ENCODE results near the gene SAP30BP.

SAP30BP gene

GRCh38 chr17:75664099-75664549, 3.0 kb upstream of the SAP30BP start:
- H3K27ac ChIP-seq (ENCODE audit: insufficient read depth in 1 of 2, low read depth in 1 of 2, low read length in 2 of 2, poor library complexity in 1 of 2, severe bottlenecking in 2 of 2), result no peak overlapping the region
- H3K9me3 ChIP-seq (ENCODE audit: control extremely low read depth in 1 of 5, control insufficient read depth in 4 of 5, insufficient read depth in 2 of 5, low read depth in 1 of 5, low read length in 4 of 5), result no peaks in the 10 kb centered on the region
- H3K27me3 ChIP-seq (replicated peaks in 2 of 5; ENCODE audit: control insufficient read depth in 4 of 5, insufficient read depth in 5 of 5, low read length in 4 of 5), result no peaks in the 10 kb centered on the region
- POLR2A ChIA-PET, result no interaction called here
- DNase-seq, result peak in 1 of 3 donors; percentile 49
- no CpG with 5 or more reads among the region's 3 CpGs for WGBS (ENCODE audit: insufficient coverage)
- peaks cover 10 to 45% (median 30%) of the 10 kb centered on the region in 4 experiments for H3K36me3 ChIP-seq (ENCODE audit: control insufficient read depth in 4 of 4, insufficient read depth in 4 of 4, low read length in 3 of 4)
- peaks cover 16 to 26% (median 21%) of the 10 kb centered on the region in 4 experiments for H3K4me1 ChIP-seq (ENCODE audit: control extremely low read depth in 1 of 4, control insufficient read depth in 4 of 4, insufficient read depth in 4 of 4, low read length in 3 of 4)
- no peak overlapping the region for H3K4me3 ChIP-seq (ENCODE audit: control insufficient read depth in 1 of 7, extremely low read depth in 1 of 7, insufficient read depth in 4 of 7, low read depth in 2 of 7, low read length in 6 of 7)
- CTCF ChIA-PET, result interaction anchor here (1.9 kb wide), 1 partner anchor 11 kb away, joined by 5 read pairs; no protein-coding TSS in a partner anchor

DNA sequence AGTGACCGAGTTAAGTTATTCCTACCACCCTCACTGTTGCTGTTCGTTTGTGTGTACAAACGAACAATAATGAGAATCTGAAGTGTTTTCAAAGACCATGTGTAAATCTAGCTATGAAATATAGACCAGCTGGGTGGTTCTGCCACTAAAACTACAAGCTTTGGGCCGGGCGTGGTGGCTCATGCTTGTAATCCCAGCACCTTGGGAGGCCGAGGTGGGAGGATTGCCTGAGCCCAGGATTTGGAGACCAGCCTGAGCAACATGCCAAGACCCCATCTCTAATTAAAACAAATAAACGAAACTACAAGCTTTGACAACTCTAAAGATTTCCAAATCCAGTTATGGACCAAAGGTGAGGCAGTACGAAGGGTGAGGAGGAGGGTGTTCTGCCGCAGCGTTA, 1.2 kb upstream of the SAP30BP start:
- no peaks in the 10 kb centered on the region for H3K27me3 ChIP-seq (replicated peaks in 2 of 5; ENCODE audit: control insufficient read depth in 4 of 5, insufficient read depth in 5 of 5, low read length in 4 of 5)
- CTCF ChIA-PET, result interaction anchor here (0.9 to 2.3 kb wide), 10 partner anchors 9 to 87 kb away, joined by 3 to 17 read pairs (median 7); no protein-coding TSS in a partner anchor
- POLR2A ChIA-PET, result no interaction called here
- DNase-seq, result no peak
- peak overlapping the region in 6 of 7 experiments; percentile 89 to 100 (median 100) for H3K4me3 ChIP-seq (ENCODE audit: control insufficient read depth in 1 of 7, extremely low read depth in 1 of 7, insufficient read depth in 4 of 7, low read depth in 2 of 7, low read length in 6 of 7)
- H3K4me1 ChIP-seq (ENCODE audit: control extremely low read depth in 1 of 4, control insufficient read depth in 4 of 4, insufficient read depth in 4 of 4, low read length in 3 of 4), result peaks cover 16 to 26% (median 21%) of the 10 kb centered on the region in 4 experiments
- 89% methylated on average over 6 of the region's 10 CpGs for WGBS (ENCODE audit: insufficient coverage)
- peaks cover 20 to 45% (median 35%) of the 10 kb centered on the region in 4 experiments for H3K36me3 ChIP-seq (ENCODE audit: control insufficient read depth in 4 of 4, insufficient read depth in 4 of 4, low read length in 3 of 4)
- H3K27ac ChIP-seq (ENCODE audit: insufficient read depth in 1 of 2, low read depth in 1 of 2, low read length in 2 of 2, poor library complexity in 1 of 2, severe bottlenecking in 2 of 2), result peak overlapping the region in 1 of 2 experiments; percentile 98
- H3K9me3 ChIP-seq (ENCODE audit: control extremely low read depth in 1 of 5, control insufficient read depth in 4 of 5, insufficient read depth in 2 of 5, low read depth in 1 of 5, low read length in 4 of 5), result no peaks in the 10 kb centered on the region

DNA sequence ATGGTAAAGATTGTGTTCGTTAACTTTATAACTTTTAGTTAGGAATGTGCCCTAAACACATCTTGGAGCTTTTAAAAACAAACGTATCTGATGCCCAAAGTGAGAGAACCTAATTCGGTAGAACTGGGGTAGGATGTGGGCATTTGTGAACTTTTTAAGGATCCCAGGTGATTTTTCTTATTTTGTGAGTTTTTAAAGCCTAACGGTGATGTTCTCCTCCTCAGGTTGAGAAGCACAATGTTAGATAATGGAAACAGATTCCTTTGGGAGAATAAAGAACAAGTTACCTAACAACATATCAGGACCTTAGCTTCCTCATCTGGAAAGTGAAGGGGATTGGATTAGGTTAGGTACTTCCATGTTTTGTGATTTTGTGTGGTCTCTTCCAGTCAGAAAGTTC, 687 bp downstream of the SAP30BP start:
- Histone ChIP-seq H3K4me1 (ENCODE audit: control extremely low read depth in 1 of 4, control insufficient read depth in 4 of 4, insufficient read depth in 4 of 4, low read length in 3 of 4) (peaks cover 16 to 26% (median 21%) of the 10 kb centered on the region in 4 experiments), H3K27me3 (replicated peaks in 2 of 5; ENCODE audit: control insufficient read depth in 4 of 5, insufficient read depth in 5 of 5, low read length in 4 of 5) (no peaks in the 10 kb centered on the region), H3K27ac (ENCODE audit: insufficient read depth in 1 of 2, low read depth in 1 of 2, low read length in 2 of 2, poor library complexity in 1 of 2, severe bottlenecking in 2 of 2) (peak overlapping the region; percentile 96 to 98), H3K4me3 (ENCODE audit: control insufficient read depth in 1 of 7, extremely low read depth in 1 of 7, insufficient read depth in 4 of 7, low read depth in 2 of 7, low read length in 6 of 7) (peak overlapping the region; percentile 89 to 100 (median 100)), H3K9me3 (ENCODE audit: control extremely low read depth in 1 of 5, control insufficient read depth in 4 of 5, insufficient read depth in 2 of 5, low read depth in 1 of 5, low read length in 4 of 5) (no peaks in the 10 kb centered on the region), H3K36me3 (ENCODE audit: control insufficient read depth in 4 of 4, insufficient read depth in 4 of 4, low read length in 3 of 4) (peaks cover 22 to 46% (median 35%) of the 10 kb centered on the region in 4 experiments)
- POLR2A ChIA-PET, result interaction anchor here (1.5 kb wide), 1 partner anchor 22 kb away, joined by 5 read pairs; a partner anchor contains a TSS
- 0% methylated on average over 1 of the region's 4 CpGs for WGBS (ENCODE audit: insufficient coverage)
- CTCF ChIA-PET, result interaction anchor here (1.0 to 2.3 kb wide), 8 partner anchors 11 to 86 kb away, joined by 3 to 17 read pairs (median 4); partner anchors contain the start of gene SMIM5
- DNase-seq, result no peak

DNA sequence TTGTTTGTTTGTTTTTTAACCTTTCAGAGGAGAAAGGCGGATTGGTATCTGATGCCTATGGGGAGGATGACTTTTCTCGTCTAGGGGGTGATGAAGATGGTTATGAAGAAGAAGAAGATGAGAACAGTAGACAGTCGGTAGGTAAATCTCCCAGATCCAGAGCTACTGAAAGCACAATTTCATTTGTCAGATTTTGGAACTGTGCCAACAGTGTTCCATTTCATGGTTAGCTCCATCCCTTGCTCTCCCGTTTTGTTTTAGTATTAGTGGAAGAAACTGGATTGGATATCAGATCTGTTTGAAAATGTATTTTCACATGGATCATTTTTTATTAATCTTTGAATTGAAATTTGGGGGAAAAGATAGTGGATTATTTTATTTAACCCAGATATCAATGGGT, 1.4 kb downstream of the SAP30BP start:
- no peaks in the 10 kb centered on the region for H3K27me3 ChIP-seq (replicated peaks in 2 of 5; ENCODE audit: control insufficient read depth in 4 of 5, insufficient read depth in 5 of 5, low read length in 4 of 5)
- H3K4me1 ChIP-seq (ENCODE audit: control extremely low read depth in 1 of 4, control insufficient read depth in 4 of 4, insufficient read depth in 4 of 4, low read length in 3 of 4), result peaks cover 16 to 26% (median 21%) of the 10 kb centered on the region in 4 experiments
- ChIA-PET CTCF (interaction anchor here (1.2 to 1.5 kb wide), 5 partner anchors 10 to 86 kb away, joined by 3 to 8 read pairs (median 3); partner anchors contain the start of gene SMIM5), POLR2A (no interaction called here)
- DNase-seq, result no peak
- peak overlapping the region in 1 of 2 experiments; percentile 98 for H3K27ac ChIP-seq (ENCODE audit: insufficient read depth in 1 of 2, low read depth in 1 of 2, low read length in 2 of 2, poor library complexity in 1 of 2, severe bottlenecking in 2 of 2)
- peak overlapping the region in 3 of 7 experiments; percentile 89 to 100 (median 100) for H3K4me3 ChIP-seq (ENCODE audit: control insufficient read depth in 1 of 7, extremely low read depth in 1 of 7, insufficient read depth in 4 of 7, low read depth in 2 of 7, low read length in 6 of 7)
- WGBS (ENCODE audit: insufficient coverage), result 83% methylated on average over 1 of the region's 4 CpGs
- H3K36me3 ChIP-seq (ENCODE audit: control insufficient read depth in 4 of 4, insufficient read depth in 4 of 4, low read length in 3 of 4), result peaks cover 23 to 52% (median 40%) of the 10 kb centered on the region in 4 experiments
- H3K9me3 ChIP-seq (ENCODE audit: control extremely low read depth in 1 of 5, control insufficient read depth in 4 of 5, insufficient read depth in 2 of 5, low read depth in 1 of 5, low read length in 4 of 5), result no peaks in the 10 kb centered on the region

DNA sequence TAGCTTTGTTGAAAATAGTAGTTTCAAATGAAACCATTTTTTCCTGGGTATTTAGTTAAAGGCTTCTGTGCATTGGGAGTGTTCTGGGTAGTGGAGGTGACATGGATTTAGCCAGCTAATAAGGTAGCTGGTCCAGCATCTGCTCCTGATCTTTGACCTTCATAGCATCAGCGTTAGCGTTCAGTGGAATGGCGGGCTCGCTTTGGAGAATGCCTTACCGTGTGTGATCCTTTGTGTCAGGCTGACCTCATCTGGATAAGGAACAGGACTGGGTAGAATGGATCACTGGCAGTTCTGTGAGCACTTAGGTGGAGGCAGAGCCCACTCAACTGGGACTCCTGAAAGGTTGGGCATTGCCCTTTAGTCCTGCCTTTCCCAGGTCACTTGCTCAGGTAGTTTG, 3.7 kb downstream of the SAP30BP start:
- no peak for DNase-seq
- CTCF ChIA-PET, result interaction anchor here (0.6 to 16.4 kb wide), 16 partner anchors 9 to 152 kb away, joined by 3 to 257 read pairs (median 4); no protein-coding TSS in a partner anchor
- H3K36me3 ChIP-seq (ENCODE audit: control insufficient read depth in 4 of 4, insufficient read depth in 4 of 4, low read length in 3 of 4), result peaks cover 24 to 53% (median 43%) of the 10 kb centered on the region in 4 experiments
- POLR2A ChIA-PET, result no interaction called here
- H3K9me3 ChIP-seq (ENCODE audit: control extremely low read depth in 1 of 5, control insufficient read depth in 4 of 5, insufficient read depth in 2 of 5, low read depth in 1 of 5, low read length in 4 of 5), result no peaks in the 10 kb centered on the region
- peaks cover 15 to 23% (median 18%) of the 10 kb centered on the region in 4 experiments for H3K4me1 ChIP-seq (ENCODE audit: control extremely low read depth in 1 of 4, control insufficient read depth in 4 of 4, insufficient read depth in 4 of 4, low read length in 3 of 4)
- H3K27me3 ChIP-seq (replicated peaks in 2 of 5; ENCODE audit: control insufficient read depth in 4 of 5, insufficient read depth in 5 of 5, low read length in 4 of 5), result no peaks in the 10 kb centered on the region
- no peak overlapping the region for H3K27ac ChIP-seq (ENCODE audit: insufficient read depth in 1 of 2, low read depth in 1 of 2, low read length in 2 of 2, poor library complexity in 1 of 2, severe bottlenecking in 2 of 2)
- 100% methylated on average over 3 of the region's 5 CpGs for WGBS (ENCODE audit: insufficient coverage)
- no peak overlapping the region for H3K4me3 ChIP-seq (ENCODE audit: control insufficient read depth in 1 of 7, extremely low read depth in 1 of 7, insufficient read depth in 4 of 7, low read depth in 2 of 7, low read length in 6 of 7)

DNA sequence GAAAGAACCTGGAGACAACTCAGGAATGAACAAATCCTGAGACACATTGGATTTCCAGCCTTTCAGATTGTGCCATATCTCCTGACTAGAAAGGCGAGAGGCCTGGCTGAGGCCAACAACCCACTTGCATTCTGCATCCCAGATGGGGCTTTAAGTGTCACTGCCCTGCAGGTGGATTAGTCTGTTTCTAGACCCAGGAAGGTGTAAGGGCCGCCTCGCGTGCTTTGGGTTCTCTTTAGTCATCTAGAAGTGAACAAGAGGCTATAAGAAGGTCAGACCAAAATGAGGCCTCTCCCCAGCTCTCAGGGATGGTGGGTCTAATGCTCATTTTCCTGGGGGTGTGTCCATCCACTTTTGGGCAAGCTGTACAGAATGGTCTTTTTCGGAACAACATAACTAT, 4.9 kb downstream of the SAP30BP start:
- ChIA-PET POLR2A (no interaction called here), CTCF (interaction anchor here (0.6 to 16.4 kb wide), 13 partner anchors 9 to 166 kb away, joined by 3 to 257 read pairs (median 5); partner anchors contain the start of gene SMIM5)
- Histone ChIP-seq H3K4me3 (ENCODE audit: control insufficient read depth in 1 of 7, extremely low read depth in 1 of 7, insufficient read depth in 4 of 7, low read depth in 2 of 7, low read length in 6 of 7) (no peak overlapping the region), H3K27ac (ENCODE audit: insufficient read depth in 1 of 2, low read depth in 1 of 2, low read length in 2 of 2, poor library complexity in 1 of 2, severe bottlenecking in 2 of 2) (no peak overlapping the region), H3K4me1 (ENCODE audit: control extremely low read depth in 1 of 4, control insufficient read depth in 4 of 4, insufficient read depth in 4 of 4, low read length in 3 of 4) (peaks cover 6 to 15% (median 10%) of the 10 kb centered on the region in 4 experiments), H3K27me3 (replicated peaks in 2 of 5; ENCODE audit: control insufficient read depth in 4 of 5, insufficient read depth in 5 of 5, low read length in 4 of 5) (no peaks in the 10 kb centered on the region), H3K36me3 (ENCODE audit: control insufficient read depth in 4 of 4, insufficient read depth in 4 of 4, low read length in 3 of 4) (peaks cover 26 to 56% (median 44%) of the 10 kb centered on the region in 4 experiments), H3K9me3 (ENCODE audit: control extremely low read depth in 1 of 5, control insufficient read depth in 4 of 5, insufficient read depth in 2 of 5, low read depth in 1 of 5, low read length in 4 of 5) (no peaks in the 10 kb centered on the region)
- DNase-seq, result no peak
- WGBS (ENCODE audit: insufficient coverage), result 100% methylated on average over 4 of the region's 5 CpGs

DNA sequence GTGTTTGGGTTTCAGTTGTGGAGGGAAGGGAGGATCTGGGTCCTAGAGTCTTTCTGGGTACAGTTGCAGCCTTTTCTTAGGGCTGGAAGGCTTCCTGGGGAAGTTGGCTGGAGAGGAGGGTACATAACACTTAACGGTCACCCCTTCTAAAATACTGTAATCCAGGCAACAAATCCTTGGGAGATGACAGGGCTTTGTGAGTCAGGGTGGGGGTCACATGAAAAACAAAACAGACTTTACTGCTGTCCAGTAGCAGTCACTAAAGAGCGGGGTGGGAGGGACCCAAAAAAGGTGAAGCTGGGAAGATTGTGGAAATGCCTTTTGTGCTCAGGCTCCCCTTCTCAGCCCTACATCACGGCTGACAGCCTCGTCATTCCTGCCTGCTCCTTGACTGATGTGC, 6.3 kb downstream of the SAP30BP start:
- Histone ChIP-seq H3K36me3 (ENCODE audit: control insufficient read depth in 4 of 4, insufficient read depth in 4 of 4, low read length in 3 of 4) (peaks cover 28 to 59% (median 51%) of the 10 kb centered on the region in 4 experiments), H3K9me3 (ENCODE audit: control extremely low read depth in 1 of 5, control insufficient read depth in 4 of 5, insufficient read depth in 2 of 5, low read depth in 1 of 5, low read length in 4 of 5) (no peaks in the 10 kb centered on the region), H3K27ac (ENCODE audit: insufficient read depth in 1 of 2, low read depth in 1 of 2, low read length in 2 of 2, poor library complexity in 1 of 2, severe bottlenecking in 2 of 2) (no peak overlapping the region), H3K27me3 (replicated peaks in 2 of 5; ENCODE audit: control insufficient read depth in 4 of 5, insufficient read depth in 5 of 5, low read length in 4 of 5) (no peaks in the 10 kb centered on the region), H3K4me3 (ENCODE audit: control insufficient read depth in 1 of 7, extremely low read depth in 1 of 7, insufficient read depth in 4 of 7, low read depth in 2 of 7, low read length in 6 of 7) (no peak overlapping the region), H3K4me1 (ENCODE audit: control extremely low read depth in 1 of 4, control insufficient read depth in 4 of 4, insufficient read depth in 4 of 4, low read length in 3 of 4) (peaks cover 0 to 4% (median under 1%) of the 10 kb centered on the region in 4 experiments)
- 100% methylated on average over 1 of the region's 4 CpGs for WGBS (ENCODE audit: insufficient coverage)
- ChIA-PET POLR2A (interaction anchor here (0.6 to 1.0 kb wide), 2 partner anchors 75 to 107 kb away, joined by 3 to 4 read pairs; no protein-coding TSS in a partner anchor), CTCF (interaction anchor here (1.2 to 16.4 kb wide), 14 partner anchors 10 to 80 kb away, joined by 3 to 257 read pairs (median 4); partner anchors contain the start of gene SMIM5)
- DNase-seq, result no peak

Data from common myeloid progenitor, CD34-positive (primary cell).